ENCODE measurements around the gene STOX2. TPM values are rescaled to one million over a fixed set of nuclear protein-coding genes. Genes with fewer than 3 reads are reported as not detected.

Gene STOX2
- total RNA-seq, 2 experiments from 2014 or later, result not detected

DNA sequence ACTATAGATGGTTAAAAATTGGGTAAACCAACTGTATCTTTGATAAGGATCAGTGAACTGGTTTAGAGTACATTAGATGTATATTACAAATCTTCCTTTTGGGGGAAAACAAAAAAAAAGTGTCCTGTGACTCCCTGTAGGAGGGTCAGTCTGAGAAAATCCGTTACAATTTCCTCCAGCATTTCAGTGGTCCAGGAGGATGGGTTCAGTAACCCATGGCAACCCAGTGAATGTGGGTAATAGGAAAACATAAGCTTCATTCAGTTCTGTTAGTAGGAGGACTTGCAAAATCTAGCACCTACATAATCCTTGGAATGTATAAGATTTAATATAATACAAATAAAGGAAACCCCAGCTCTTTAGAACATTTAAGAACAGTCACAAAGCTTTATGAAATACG is 16.2 kb downstream of the STOX2 start:
- H3K27ac Mint-ChIP-seq, result no peak overlapping the region
- peaks cover 6% of the 10 kb centered on the region for H3K27me3 Mint-ChIP-seq

GRCh38 chr4:183924362-183925044 is 19.4 kb downstream of the STOX2 start:
- H3K27ac Mint-ChIP-seq, result no peak overlapping the region
- ChIA-PET CTCF (no interaction called here), POLR2A (no interaction called here)
- no peaks in the 10 kb centered on the region for H3K4me1 Mint-ChIP-seq (ENCODE audit: low read depth)
- no peak overlapping the region for H3K4me3 Mint-ChIP-seq
- H3K36me3 Mint-ChIP-seq (ENCODE audit: low read depth), result no peaks in the 10 kb centered on the region
- no peak for TF ChIP-seq CTCF (IDR thresholded peaks at IDR 0.05)
- no peaks in the 10 kb centered on the region for H3K9me3 Mint-ChIP-seq
- no peak for DNase-seq
- intact Hi-C loops (cut with micrococcal nuclease), result no loop called here
- H3K27me3 Mint-ChIP-seq, result peaks cover 6% of the 10 kb centered on the region
- no peak for ATAC-seq

More for the DNA sequence above, 16.2 kb downstream of the STOX2 start:
- DNase-seq (no peak), ATAC-seq (no peak)
- intact Hi-C loops (cut with micrococcal nuclease), result no loop called here
- Mint-ChIP-seq H3K4me3 (no peak overlapping the region), H3K4me1 (ENCODE audit: low read depth) (no peaks in the 10 kb centered on the region), H3K9me3 (no peaks in the 10 kb centered on the region), H3K36me3 (ENCODE audit: low read depth) (no peaks in the 10 kb centered on the region)
- TF ChIP-seq CTCF (IDR thresholded peaks at IDR 0.05), result no peak
- ChIA-PET CTCF (no interaction called here), POLR2A (no interaction called here)

DNA sequence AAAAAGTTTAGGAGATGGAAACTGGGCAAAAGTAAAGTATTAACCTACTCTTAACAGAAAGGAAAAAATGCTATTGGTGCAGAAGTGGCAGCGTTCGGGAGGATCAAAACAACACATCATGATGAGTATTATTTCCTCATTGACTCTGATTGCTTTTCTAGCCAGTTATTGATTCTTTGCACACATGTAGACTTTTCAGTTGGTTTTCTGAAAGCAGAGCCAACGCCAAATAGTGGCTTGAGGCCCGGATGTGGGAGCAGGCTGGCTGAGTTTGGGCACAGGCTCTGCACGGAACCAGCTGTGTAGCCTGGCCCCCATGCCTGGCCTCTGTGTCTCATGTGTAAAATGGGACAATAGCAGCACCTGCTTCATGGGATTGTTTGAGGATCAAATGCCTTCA is 21.8 kb downstream of the STOX2 start:
- ATAC-seq, result no peak
- no peak for DNase-seq
- Mint-ChIP-seq H3K4me3 (no peak overlapping the region), H3K36me3 (ENCODE audit: low read depth) (no peaks in the 10 kb centered on the region), H3K27me3 (peaks cover 4% of the 10 kb centered on the region), H3K4me1 (ENCODE audit: low read depth) (no peaks in the 10 kb centered on the region), H3K9me3 (no peaks in the 10 kb centered on the region), H3K27ac (no peak overlapping the region)
- ChIA-PET POLR2A (no interaction called here), CTCF (no interaction called here)
- intact Hi-C loops (cut with micrococcal nuclease), result no loop called here
- TF ChIP-seq CTCF (IDR thresholded peaks at IDR 0.05), result no peak

DNA sequence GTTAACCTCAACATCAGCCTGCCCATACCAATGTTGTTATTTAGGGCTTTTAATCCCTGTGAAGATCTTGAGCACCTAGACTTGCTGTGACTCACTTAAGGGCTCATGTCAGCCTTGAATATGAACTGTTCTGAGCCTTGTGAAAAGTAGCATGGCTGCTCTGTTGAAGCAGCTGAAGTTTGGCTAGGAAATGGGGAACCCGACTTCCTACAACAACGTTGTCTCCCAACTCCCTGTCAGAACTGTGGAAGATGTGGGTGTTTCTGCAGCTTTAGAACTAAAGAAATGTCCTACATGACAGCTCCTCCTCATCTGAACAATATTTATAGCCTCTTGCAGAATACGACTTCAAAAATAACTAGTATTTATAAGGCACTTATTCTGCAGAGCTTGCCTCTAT is 27.5 kb downstream of the STOX2 start:
- CTCF ChIA-PET, result no interaction called here

GRCh38 chr4:183934761-183935160 is 29.7 kb downstream of the STOX2 start:
- DNase-seq (no peak), ATAC-seq (no peak)
- no peak for TF ChIP-seq CTCF (IDR thresholded peaks at IDR 0.05)
- ChIA-PET POLR2A (no interaction called here), CTCF (no interaction called here)
- Mint-ChIP-seq H3K27me3 (no peaks in the 10 kb centered on the region), H3K27ac (no peak overlapping the region), H3K9me3 (no peaks in the 10 kb centered on the region), H3K4me1 (ENCODE audit: low read depth) (peaks cover 2% of the 10 kb centered on the region), H3K36me3 (ENCODE audit: low read depth) (no peaks in the 10 kb centered on the region), H3K4me3 (no peak overlapping the region)
- intact Hi-C loops (cut with micrococcal nuclease), result no loop called here

More for the DNA sequence above, 27.5 kb downstream of the STOX2 start:
- no peak for TF ChIP-seq CTCF (IDR thresholded peaks at IDR 0.05)
- Mint-ChIP-seq H3K4me1 (ENCODE audit: low read depth) (peaks cover 2% of the 10 kb centered on the region), H3K36me3 (ENCODE audit: low read depth) (no peaks in the 10 kb centered on the region), H3K27ac (no peak overlapping the region), H3K27me3 (no peaks in the 10 kb centered on the region), H3K4me3 (no peak overlapping the region), H3K9me3 (no peaks in the 10 kb centered on the region)
- POLR2A ChIA-PET, result no interaction called here
- intact Hi-C loops (cut with micrococcal nuclease), result no loop called here
- DNase-seq (no peak), ATAC-seq (no peak)

Data from activated CD8-positive, alpha-beta T cell treated with anti-CD3 and anti-CD28 coated beads for 36 hours (primary cell).